HG02852 (cell line): Measurements from ENCODE around the gene CDC23.
"Not testable (repeated sequence)": the region's sequence is repeated elsewhere in the genome, so short reads cannot be mapped to it uniquely, and the experiment has no call there.

Experiments
- ATAC-seq: cut with Tn5 transposase; IDR thresholded peaks from one replicate; pipeline ENCODE4 v1.9.1; 2021; ENCODE audit warnings: mild to moderate bottlenecking, moderate library complexity; ENCODE audit not compliant: unreplicated experiment

CDC23 gene

DNA sequence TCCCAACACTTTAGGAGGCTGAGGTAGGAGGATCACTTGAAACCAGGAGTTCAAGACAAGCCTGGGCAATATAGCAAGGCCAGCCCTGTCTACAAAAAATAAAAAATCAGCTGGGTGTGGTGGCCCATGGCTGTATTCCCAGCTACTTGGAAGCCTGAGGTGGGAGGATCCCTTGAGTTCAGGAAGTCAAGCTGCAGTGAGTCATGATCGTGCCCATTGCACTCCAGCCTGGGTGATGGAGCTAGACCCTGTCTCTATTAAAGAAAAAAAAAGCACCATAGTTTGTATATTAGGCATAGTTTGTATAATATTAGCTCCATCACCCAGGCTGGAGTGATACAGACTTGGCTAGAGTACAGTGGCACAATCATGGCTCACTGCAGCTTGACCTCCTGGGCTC is 64.3 kb downstream of the CDC23 start:
- no peak for ATAC-seq

GRCh38 chr5:138143578-138143977 is 69.5 kb downstream of the CDC23 start:
- ATAC-seq, result not testable (repeated sequence)

- ATAC-seq, result no peak
Measured at GRCh38 chr5:138141734-138142133, 71.4 kb downstream of the CDC23 start.

- no peak for ATAC-seq
Measured at GRCh38 chr5:138140268-138140667, 72.9 kb downstream of the CDC23 start.

- ATAC-seq, result no peak
Measured at GRCh38 chr5:138139781-138140090, 73.4 kb downstream of the CDC23 start.

DNA sequence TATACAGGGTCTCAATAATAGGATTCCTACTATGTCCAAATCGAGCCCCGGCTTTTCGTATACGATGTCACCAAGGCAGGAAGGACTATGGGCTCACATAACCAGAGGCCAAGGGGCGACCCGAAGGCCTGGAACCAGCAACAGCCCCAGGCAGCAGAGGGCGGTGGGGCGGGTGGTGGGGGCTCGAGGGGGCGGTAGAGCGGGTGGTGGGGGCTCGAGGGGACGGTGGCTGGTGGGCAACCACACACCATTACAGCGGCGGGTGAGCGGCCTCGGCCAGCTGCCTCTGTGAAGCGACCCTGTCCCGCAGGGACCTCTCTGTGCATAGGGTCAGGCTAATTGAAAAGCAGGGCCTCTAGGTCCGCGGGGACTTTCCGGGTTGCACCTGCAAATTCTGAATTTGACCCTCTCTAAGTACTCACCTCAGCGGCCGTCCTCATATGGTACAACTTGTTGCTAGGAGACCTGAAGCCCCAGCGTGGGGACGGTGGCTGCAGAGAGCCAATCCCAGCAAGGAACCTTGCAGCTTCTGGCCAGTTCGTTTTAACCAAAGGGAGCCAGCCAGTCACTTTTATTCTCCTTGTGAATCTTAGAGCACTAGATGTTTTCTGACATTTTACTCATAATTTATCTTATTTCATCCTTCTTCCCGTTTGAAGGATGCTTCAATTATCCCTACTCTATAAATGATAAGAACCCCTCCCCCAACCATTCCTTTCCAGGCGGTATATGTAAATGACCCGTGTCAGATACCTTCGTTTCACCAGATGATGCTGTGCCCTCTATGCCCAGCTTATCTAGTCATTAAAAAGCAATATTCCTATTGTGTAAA is 74.0 kb downstream of the CDC23 start, which contains the start of gene NME5:
Gene NME5, minus strand, starts transcription at position 480 of the 832 bp plus-strand sequence. CDS start 648 bp downstream, outside the sequence.
- ATAC-seq, result peak; percentile 43
